HG02571 (cell line): Measurements from ENCODE around the gene USP35.

Experiments
- ATAC-seq: cut with Tn5 transposase; IDR thresholded peaks from one replicate; pipeline ENCODE4 v1.9.1; 2021; ENCODE audit warnings: mild to moderate bottlenecking, moderate library complexity; ENCODE audit not compliant: unreplicated experiment

Gene USP35

GRCh38 chr11:78259777-78260487 is 71.2 kb downstream of the USP35 start:
- no peak for ATAC-seq

- no peak for ATAC-seq
Observed at GRCh38 chr11:78261367-78261766, 72.6 kb downstream of the USP35 start.

GRCh38 chr11:78261828-78262227 is 73.1 kb downstream of the USP35 start:
- no peak for ATAC-seq

GRCh38 chr11:78262238-78262637 is 73.5 kb downstream of the USP35 start:
- no peak for ATAC-seq

GRCh38 chr11:78262691-78263090 is 74.0 kb downstream of the USP35 start:
- no peak for ATAC-seq
